Neural progenitor cell (in vitro differentiated cells): ENCODE measurements around the gene CELF5. TPM values are rescaled to one million over a fixed set of nuclear protein-coding genes. Genes with fewer than 3 reads are reported as not detected.

Experiments used
- DNase-seq: peaks from one replicate; pipeline ENCODE4 v3.0.0-alpha.2; 2016; ENCODE audit warnings: low spot score
- H2AFZ ChIP-seq: fragments of 200-600 bp; sonication (generic); replicated peaks from 2 replicates; pipeline ENCODE4 v1.6.1; 2016; ENCODE audit warnings: antibody characterized with exemption
- H3F3A ChIP-seq: fragments of 200-600 bp; sonication (generic); 2 replicates; pipeline ENCODE4 v1.6.1; 2016; ENCODE audit warnings: antibody characterized with exemption, low read depth
- H3K27ac ChIP-seq: fragments of 200-600 bp; sonication (generic); 2 replicates; pipeline ENCODE4 v1.5.1; 2016; ENCODE audit warnings: mild to moderate bottlenecking
- H3K27me3 ChIP-seq: fragments of 200-600 bp; sonication (generic); 2 replicates; pipeline ENCODE4 v1.6.1; 2016; ENCODE audit warnings: mild to moderate bottlenecking, moderate library complexity
- H3K36me3 ChIP-seq: fragments of 200-600 bp; sonication (generic); 2 replicates; pipeline ENCODE4 v1.5.1; 2016
- H3K4me1 ChIP-seq: fragments of 200-600 bp; sonication (generic); 2 replicates; pipeline ENCODE4 v1.6.1; 2016; ENCODE audit warnings: mixed run types
- H3K4me2 ChIP-seq: fragments of 200-600 bp; sonication (generic); 2 replicates; pipeline ENCODE4 v1.6.1; 2016
- H3K4me3 ChIP-seq: fragments of 200-600 bp; sonication (generic); 2 replicates; pipeline ENCODE4 v1.5.1; 2016
- H3K79me2 ChIP-seq: fragments of 200-600 bp; sonication (generic); 2 replicates; pipeline ENCODE4 v1.6.1; 2016; ENCODE audit warnings: low read depth
- H3K9ac ChIP-seq: fragments of 200-600 bp; sonication (generic); 2 replicates; pipeline ENCODE4 v1.6.1; 2016
- H3K9me3 ChIP-seq: fragments of 200-600 bp; sonication (generic); 2 replicates; pipeline ENCODE4 v1.5.1; 2016; ENCODE audit warnings: low read depth
- H4K20me1 ChIP-seq: fragments of 200-600 bp; sonication (generic); 2 replicates; pipeline ENCODE4 v1.6.1; 2016; ENCODE audit warnings: low read depth
- H3K27ac Mint-ChIP-seq: 3 replicates; pipeline ENCODE4 v1.8.0; 2021; ENCODE audit warnings: mixed read lengths
- H3K27me3 Mint-ChIP-seq: 2 replicates; pipeline ENCODE4 v1.8.0; 2022; ENCODE audit warnings: low read depth, mild to moderate bottlenecking, inconsistent platforms, moderate library complexity, mixed read lengths; ENCODE audit not compliant: insufficient read depth
- H3K36me3 Mint-ChIP-seq: 3 replicates; pipeline ENCODE4 v1.8.0; 2021; ENCODE audit warnings: mixed read lengths
- H3K4me1 Mint-ChIP-seq: 3 replicates; pipeline ENCODE4 v1.8.0; 2021; ENCODE audit warnings: mixed read lengths
- H3K4me3 Mint-ChIP-seq: 3 replicates; pipeline ENCODE4 v1.8.0; 2021; ENCODE audit warnings: mild to moderate bottlenecking, moderate library complexity, mixed read lengths
- H3K9me3 Mint-ChIP-seq: 3 replicates; pipeline ENCODE4 v1.8.0; 2020; ENCODE audit warnings: mixed read lengths
- EZH2 ChIP-seq: fragments of 200-600 bp; sonication (generic); IDR thresholded peaks from 2 replicates; pipeline ENCODE4 v1.6.1; 2017; ENCODE audit warnings: antibody characterized with exemption, mild to moderate bottlenecking, moderate library complexity
- EZH2phosphoT487 ChIP-seq: fragments of 200-600 bp; sonication (generic); IDR thresholded peaks from 2 replicates; pipeline ENCODE4 v1.6.1; 2017; ENCODE audit warnings: antibody characterized with exemption
- total RNA-seq: library from RNA; depleted of rRNA; stranded (reverse); fragments of >200 nt; gene quantifications from 2 replicates; pipeline ENCODE4 v1.2.3, GENCODE V29; 2015; ENCODE audit warnings: low replicate concordance
- TF ChIP-seq, protein P1 (sequence below): fragments of 200-600 bp; sonication (generic); IDR thresholded peaks from 2 replicates; pipeline ENCODE4 v1.5.1; 2017; ENCODE audit warnings: antibody characterized with exemption, mild to moderate bottlenecking

The CELF5 gene
- total RNA-seq, 1 donor from 2014 or later, result 7.9 TPM

DNA sequence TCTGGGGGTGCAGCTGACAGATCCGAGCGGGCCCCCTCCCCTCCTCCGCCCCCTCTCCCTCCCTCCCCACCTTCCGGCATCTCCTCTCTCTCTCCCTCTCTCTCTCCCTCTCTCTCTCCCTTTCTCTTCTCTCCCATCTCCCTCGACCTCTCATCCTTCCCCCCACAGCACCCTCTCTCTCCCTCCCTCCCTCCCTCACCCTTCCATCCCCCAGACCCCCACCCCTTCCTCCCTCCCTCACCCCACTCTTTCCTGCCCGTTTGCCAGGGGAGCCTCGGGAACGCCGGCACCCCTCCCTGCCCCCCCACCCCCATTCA, 666 bp downstream of the CELF5 start:
- H3K9ac ChIP-seq, result no peak overlapping the region
- H4K20me1 ChIP-seq, result peaks cover 45% of the 10 kb centered on the region
- H3K27ac ChIP-seq, result no peak overlapping the region
- H3F3A ChIP-seq, result peaks cover 20% of the 10 kb centered on the region
- Mint-ChIP-seq H3K27me3 (peaks cover 2% of the 10 kb centered on the region), H3K4me3 (peak overlapping the region; percentile 71), H3K4me1 (peaks cover 18% of the 10 kb centered on the region), H3K9me3 (no peaks in the 10 kb centered on the region), H3K36me3 (peaks cover 3% of the 10 kb centered on the region), H3K27ac (no peak overlapping the region)
- H3K79me2 ChIP-seq, result peaks cover 4% of the 10 kb centered on the region
- peaks cover 8% of the 10 kb centered on the region for H3K4me1 ChIP-seq
- no peak overlapping the region for H2AFZ ChIP-seq
- no peak for TF ChIP-seq EZH2
- TF ChIP-seq, protein P1, sequence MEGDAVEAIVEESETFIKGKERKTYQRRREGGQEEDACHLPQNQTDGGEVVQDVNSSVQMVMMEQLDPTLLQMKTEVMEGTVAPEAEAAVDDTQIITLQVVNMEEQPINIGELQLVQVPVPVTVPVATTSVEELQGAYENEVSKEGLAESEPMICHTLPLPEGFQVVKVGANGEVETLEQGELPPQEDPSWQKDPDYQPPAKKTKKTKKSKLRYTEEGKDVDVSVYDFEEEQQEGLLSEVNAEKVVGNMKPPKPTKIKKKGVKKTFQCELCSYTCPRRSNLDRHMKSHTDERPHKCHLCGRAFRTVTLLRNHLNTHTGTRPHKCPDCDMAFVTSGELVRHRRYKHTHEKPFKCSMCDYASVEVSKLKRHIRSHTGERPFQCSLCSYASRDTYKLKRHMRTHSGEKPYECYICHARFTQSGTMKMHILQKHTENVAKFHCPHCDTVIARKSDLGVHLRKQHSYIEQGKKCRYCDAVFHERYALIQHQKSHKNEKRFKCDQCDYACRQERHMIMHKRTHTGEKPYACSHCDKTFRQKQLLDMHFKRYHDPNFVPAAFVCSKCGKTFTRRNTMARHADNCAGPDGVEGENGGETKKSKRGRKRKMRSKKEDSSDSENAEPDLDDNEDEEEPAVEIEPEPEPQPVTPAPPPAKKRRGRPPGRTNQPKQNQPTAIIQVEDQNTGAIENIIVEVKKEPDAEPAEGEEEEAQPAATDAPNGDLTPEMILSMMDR, result no peak
- TF ChIP-seq EZH2phosphoT487, result no peak
- H3K4me3 ChIP-seq, result peak overlapping the region; percentile 85
- DNase-seq, result no peak
- H3K9me3 ChIP-seq, result no peaks in the 10 kb centered on the region
- no peaks in the 10 kb centered on the region for H3K36me3 ChIP-seq
- peaks cover 4% of the 10 kb centered on the region for H3K27me3 ChIP-seq
- H3K4me2 ChIP-seq, result peak overlapping the region; percentile 84

DNA sequence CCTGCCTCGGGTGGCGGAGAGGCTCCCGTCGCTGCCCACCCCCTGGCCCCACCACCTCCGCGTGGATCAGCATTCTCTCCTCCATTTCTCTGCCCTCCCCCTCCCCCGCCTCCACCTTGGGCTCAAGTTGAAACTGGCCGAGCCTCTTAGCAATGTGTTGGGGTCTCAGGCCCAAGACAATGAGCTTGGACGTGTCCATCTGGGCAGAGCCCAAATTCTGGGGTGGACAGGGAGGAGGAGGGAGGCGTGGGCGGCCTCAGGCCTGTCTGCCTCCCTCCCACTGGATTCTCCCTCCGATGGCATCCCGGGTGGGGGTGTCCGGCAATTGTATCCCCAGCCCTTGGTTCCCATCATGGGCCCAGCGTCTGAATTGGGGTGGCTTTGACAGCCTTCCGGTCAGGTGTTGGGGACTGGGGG, 1.2 kb downstream of the CELF5 start:
- TF ChIP-seq, protein P1, result no peak
- TF ChIP-seq EZH2phosphoT487, result no peak
- Histone ChIP-seq H3K4me2 (peak overlapping the region; percentile 84), H3K27ac (no peak overlapping the region), H3K27me3 (peaks cover 4% of the 10 kb centered on the region), H2AFZ (no peak overlapping the region), H3K4me3 (peak overlapping the region; percentile 85), H3K4me1 (peaks cover 8% of the 10 kb centered on the region), H3K9me3 (no peaks in the 10 kb centered on the region), H3K9ac (no peak overlapping the region), H3K36me3 (no peaks in the 10 kb centered on the region), H4K20me1 (peaks cover 51% of the 10 kb centered on the region), H3K79me2 (peaks cover 4% of the 10 kb centered on the region), H3F3A (peaks cover 20% of the 10 kb centered on the region)
- Mint-ChIP-seq H3K4me3 (peak overlapping the region; percentile 81), H3K27ac (no peak overlapping the region), H3K36me3 (peaks cover 3% of the 10 kb centered on the region), H3K27me3 (peaks cover 2% of the 10 kb centered on the region), H3K4me1 (peaks cover 18% of the 10 kb centered on the region), H3K9me3 (no peaks in the 10 kb centered on the region)
- no peak for DNase-seq

DNA sequence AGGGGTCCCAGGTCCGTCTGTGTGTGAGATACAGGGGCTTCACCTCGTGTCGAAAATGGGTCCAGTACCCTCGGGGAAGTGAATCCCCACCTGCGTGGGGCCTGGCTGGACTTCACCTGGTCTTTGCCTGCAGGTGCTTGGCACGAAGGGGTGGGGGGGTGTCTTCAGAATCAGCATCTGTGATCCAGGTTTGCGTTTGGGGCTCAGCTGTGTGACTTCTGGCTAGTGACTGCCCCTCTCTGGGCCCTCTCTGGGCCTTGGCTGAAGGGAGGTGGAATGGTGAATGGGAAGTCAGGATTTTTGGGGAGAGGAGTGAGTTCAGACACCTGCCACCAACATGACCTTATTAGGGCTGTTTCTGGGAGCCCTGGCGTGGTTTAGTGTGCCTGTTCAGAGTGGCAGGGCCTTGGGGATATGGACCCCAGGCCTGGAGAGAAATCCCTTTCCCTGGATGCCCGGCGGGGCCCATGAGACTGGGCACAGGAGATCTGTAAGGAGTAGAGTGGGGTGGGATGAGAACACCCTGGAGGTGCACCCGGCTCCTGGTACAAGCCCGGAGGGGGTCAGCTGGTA, 2.7 kb downstream of the CELF5 start:
- DNase-seq, result no peak
- no peak overlapping the region for H3K4me3 ChIP-seq
- H3F3A ChIP-seq, result peaks cover 20% of the 10 kb centered on the region
- Mint-ChIP-seq H3K27me3 (peaks cover 2% of the 10 kb centered on the region), H3K9me3 (no peaks in the 10 kb centered on the region), H3K4me3 (peak overlapping the region; percentile 81), H3K36me3 (peaks cover 3% of the 10 kb centered on the region), H3K4me1 (peaks cover 18% of the 10 kb centered on the region), H3K27ac (no peak overlapping the region)
- H3K9ac ChIP-seq, result no peak overlapping the region
- H3K9me3 ChIP-seq, result no peaks in the 10 kb centered on the region
- H3K27ac ChIP-seq, result no peak overlapping the region
- H3K27me3 ChIP-seq, result peaks cover 4% of the 10 kb centered on the region
- H4K20me1 ChIP-seq, result peaks cover 56% of the 10 kb centered on the region
- H3K79me2 ChIP-seq, result peaks cover 4% of the 10 kb centered on the region
- TF ChIP-seq, protein P1, result no peak
- TF ChIP-seq EZH2 (no peak), EZH2phosphoT487 (no peak)
- H3K4me2 ChIP-seq, result no peak overlapping the region
- no peaks in the 10 kb centered on the region for H3K36me3 ChIP-seq
- no peak overlapping the region for H2AFZ ChIP-seq
- H3K4me1 ChIP-seq, result peaks cover 8% of the 10 kb centered on the region
